Thymus (tissue), 11 donors: ENCODE measurements around the gene PAPPA2. TPM values are rescaled to one million over a fixed set of nuclear protein-coding genes. Genes with fewer than 3 reads are reported as not detected.
A peak's percentile ranks its signal among the peaks of the same experiment; 100 is the strongest.

ENCODE experiments used
- DNase-seq, 9 donors: peaks; one replicate each; pipeline ENCODE4 v3.0.0-alpha.2; 2013; ENCODE audit warnings: low spot score in 9 of 9, low read depth in 6 of 9, missing footprints in 1 of 9
- H3K27ac ChIP-seq, 2 donors: one replicate each; pipeline ENCODE4 v1.5.1; 2013; ENCODE audit warnings: control low read depth in 1 of 2, low read depth in 1 of 2, low read length in 1 of 2, mild to moderate bottlenecking in 1 of 2, moderate library complexity in 1 of 2
- H3K27me3 ChIP-seq, 2 donors: one replicate each; pipeline ENCODE4 v1.5.1; 2013; ENCODE audit warnings: low read length in 1 of 2; ENCODE audit not compliant: control insufficient read depth in 2 of 2, insufficient read depth in 1 of 2
- H3K36me3 ChIP-seq, 2 donors: one replicate each; pipeline ENCODE4 v1.5.1; 2013; ENCODE audit warnings: low read length in 1 of 2, mild to moderate bottlenecking in 1 of 2, moderate library complexity in 1 of 2; ENCODE audit not compliant: control insufficient read depth in 2 of 2, insufficient read depth in 2 of 2
- H3K4me1 ChIP-seq, 2 donors: one replicate each; pipeline ENCODE4 v1.5.1; 2013; ENCODE audit warnings: low read length in 2 of 2; ENCODE audit not compliant: control insufficient read depth in 2 of 2, insufficient read depth in 2 of 2
- H3K4me3 ChIP-seq, 2 donors: one replicate each; pipeline ENCODE4 v1.5.1; 2013; ENCODE audit warnings: low read length in 2 of 2, control low read depth in 1 of 2, mild to moderate bottlenecking in 1 of 2
- H3K9me3 ChIP-seq, 2 donors: one replicate each; pipeline ENCODE4 v1.5.1; 2013; ENCODE audit warnings: low read length in 1 of 2, mild to moderate bottlenecking in 1 of 2; ENCODE audit not compliant: control insufficient read depth in 2 of 2, insufficient read depth in 1 of 2
- WGBS: extraction: QIAGEN DNeasy Blood & Tissue Kit; methylation state at CpG from one replicate; pipeline ENCODE4 v1.1.7; 2013; 5-methylcytosine and 5-hydroxymethylcytosine counted together
- polyA plus RNA-seq: library from polyadenylated mRNA; stranded (reverse); fragments of 200-250 nt; gene quantifications from one replicate; pipeline ENCODE4 v1.2.3, GENCODE V29; 2013
- total RNA-seq: library from RNA; stranded (reverse); fragments of 120-200 nt; gene quantifications from one replicate; pipeline ENCODE4 v1.2.4, GENCODE V29; 2013
- donor health status: healthy.

Gene PAPPA2
- total and polyA plus RNA-seq, 2 donors = 0.02 to 0.28 TPM

DNA sequence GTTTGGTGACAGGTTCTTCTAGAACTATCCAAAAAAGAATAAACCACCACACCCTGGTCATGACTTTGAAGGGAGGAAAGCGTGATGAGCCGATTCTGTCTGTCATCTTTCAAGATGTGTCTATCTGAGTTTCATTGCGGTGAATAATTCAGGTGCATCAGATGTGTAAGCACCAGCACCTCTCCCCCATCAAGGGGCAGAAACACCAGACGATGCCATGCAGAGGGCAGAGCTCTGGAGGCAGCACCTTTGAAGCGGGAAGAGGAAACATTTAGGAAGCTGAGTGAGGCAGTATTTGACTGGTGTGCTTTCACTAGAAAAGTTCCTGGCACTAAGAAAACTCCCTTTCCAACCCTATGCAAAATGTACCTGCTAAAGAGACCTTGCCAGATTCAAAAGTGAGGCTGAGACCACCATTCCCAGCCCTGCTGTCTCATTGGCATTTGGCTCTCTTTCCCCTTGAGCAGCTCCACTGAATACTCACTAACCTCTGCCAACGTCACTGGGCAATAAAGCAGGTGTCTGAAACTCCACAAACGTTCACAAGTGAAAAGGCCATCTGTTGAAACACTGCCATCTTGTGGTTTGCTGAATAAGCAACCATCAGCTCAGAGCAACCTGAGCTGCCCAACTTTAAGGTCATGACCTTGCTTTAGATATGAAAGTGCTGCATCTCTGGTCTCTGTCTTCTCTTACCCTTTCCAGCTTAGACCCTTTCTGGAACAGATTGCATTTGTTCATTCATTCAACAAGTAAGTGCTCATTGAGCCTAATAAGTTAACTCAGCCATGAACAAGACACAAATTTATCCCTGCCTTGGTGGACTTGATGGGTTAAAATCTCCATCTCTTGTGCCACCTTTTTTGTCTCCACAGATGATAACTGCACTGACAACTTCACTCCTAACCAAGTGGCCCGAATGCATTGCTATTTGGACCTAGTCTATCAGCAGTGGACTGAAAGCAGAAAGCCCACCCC lies 228.6 kb downstream of the PAPPA2 start:
- no peaks in the 10 kb centered on the region for H3K27me3 ChIP-seq
- H3K27ac ChIP-seq = no peak overlapping the region
- H3K9me3 ChIP-seq = no peaks in the 10 kb centered on the region
- no peaks in the 10 kb centered on the region for H3K4me1 ChIP-seq
- WGBS = 54% methylated on average over 8 of the region's 8 CpGs
- H3K4me3 ChIP-seq = no peak overlapping the region
- peak in 5 of 9 donors; percentile 4 to 36 (median 10) for DNase-seq
- H3K36me3 ChIP-seq = no peaks in the 10 kb centered on the region

DNA sequence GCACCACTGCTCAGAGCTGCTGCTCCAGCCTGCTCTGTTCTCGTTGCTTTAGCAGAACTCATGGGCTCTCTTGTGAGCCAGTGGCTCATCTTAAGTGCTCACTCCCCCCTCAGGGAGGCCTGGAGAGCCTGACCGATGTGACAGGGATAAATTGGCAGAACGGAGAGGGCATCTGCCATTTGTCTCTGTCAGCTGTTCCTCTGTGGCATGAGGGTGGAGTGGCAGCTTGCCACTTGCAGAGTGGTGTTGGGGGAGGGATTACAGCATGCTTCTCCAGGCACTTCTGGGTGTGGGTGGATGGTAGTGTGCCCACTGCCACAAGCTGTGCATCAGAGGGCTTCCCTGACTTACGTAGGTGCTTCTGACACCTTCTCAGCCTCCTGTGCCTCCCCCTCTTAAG lies 229.5 kb downstream of the PAPPA2 start:
- H3K27ac ChIP-seq = no peak overlapping the region
- no peak for DNase-seq

DNA sequence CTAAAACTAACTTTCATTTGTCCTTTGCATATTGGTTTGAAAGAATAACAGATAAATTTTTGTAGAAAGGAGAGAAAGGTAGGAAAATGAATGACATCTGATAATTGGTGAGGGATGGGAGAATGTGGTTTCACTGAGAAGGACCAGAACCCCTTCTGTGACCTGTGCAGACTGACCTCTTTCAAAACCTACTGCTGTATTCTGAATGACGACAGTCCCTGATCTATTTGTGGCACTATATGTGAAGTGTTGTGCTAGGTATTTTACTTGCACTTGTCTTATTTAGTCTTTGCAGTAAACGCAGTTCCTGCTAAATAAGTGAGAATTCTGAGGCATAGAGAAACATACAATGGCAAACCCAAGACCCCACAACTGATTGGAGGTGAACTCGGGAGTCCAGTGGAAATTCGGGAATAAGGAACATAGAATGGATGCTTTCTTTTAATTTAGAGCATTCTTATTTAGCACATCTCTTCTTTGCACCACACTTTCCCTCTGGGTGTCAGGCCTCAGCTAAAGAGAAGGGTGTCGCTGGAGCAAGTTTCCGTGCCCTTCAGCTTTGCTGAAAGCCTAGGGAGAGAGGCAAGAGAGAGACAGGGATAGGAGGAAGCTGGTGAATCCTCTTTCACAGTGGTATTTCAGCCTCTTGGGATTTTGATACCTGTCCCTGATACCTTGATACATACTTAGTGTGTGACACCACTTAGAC lies 230.2 kb downstream of the PAPPA2 start:
- Histone ChIP-seq H3K27ac (no peak overlapping the region), H3K4me3 (no peak overlapping the region), H3K9me3 (no peaks in the 10 kb centered on the region), H3K36me3 (no peaks in the 10 kb centered on the region), H3K4me1 (no peaks in the 10 kb centered on the region), H3K27me3 (no peaks in the 10 kb centered on the region)
- WGBS = 93% methylated on average over 6 of the region's 6 CpGs
- no peak for DNase-seq

More for the DNA sequence above, 229.5 kb downstream of the PAPPA2 start:
- Histone ChIP-seq H3K4me3 (no peak overlapping the region), H3K27me3 (no peaks in the 10 kb centered on the region), H3K4me1 (no peaks in the 10 kb centered on the region), H3K9me3 (no peaks in the 10 kb centered on the region), H3K36me3 (no peaks in the 10 kb centered on the region)
- WGBS = 81% methylated on average over 4 of the region's 4 CpGs

DNA sequence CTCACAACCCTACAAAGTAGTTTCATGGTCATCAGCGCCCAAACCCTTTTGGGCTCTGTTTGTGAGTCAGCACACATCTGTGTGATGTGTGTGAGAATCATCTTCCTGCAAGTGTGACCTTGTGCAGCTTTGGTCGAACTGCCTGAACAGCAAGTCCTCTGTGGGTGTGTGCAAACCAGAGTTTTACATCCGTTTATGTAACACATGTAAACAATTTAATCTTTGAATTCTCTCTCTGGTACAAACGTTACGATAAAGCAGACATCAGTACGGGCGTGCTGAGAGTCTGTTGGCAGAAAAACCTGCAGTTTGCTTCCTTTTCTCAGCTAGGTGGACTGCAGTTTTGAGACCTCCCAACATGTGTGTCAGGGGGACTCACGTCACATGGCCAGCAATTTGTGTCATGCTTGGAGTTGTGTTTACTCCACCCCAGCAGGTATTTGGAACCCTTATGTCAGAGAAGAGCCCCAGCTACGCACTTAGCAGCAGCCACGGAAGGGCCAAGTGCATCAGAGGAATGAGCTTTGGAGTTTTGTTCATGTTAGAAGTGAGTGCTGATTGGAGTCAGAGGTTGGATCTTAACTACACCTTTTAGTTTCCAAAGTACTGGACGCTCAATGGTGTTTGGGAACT lies 230.8 kb downstream of the PAPPA2 start:
- no peaks in the 10 kb centered on the region for H3K9me3 ChIP-seq
- no peak for DNase-seq
- H3K27ac ChIP-seq = no peak overlapping the region
- H3K4me3 ChIP-seq = no peak overlapping the region
- no peaks in the 10 kb centered on the region for H3K27me3 ChIP-seq
- 83% methylated on average over 11 of the region's 11 CpGs for WGBS
- H3K4me1 ChIP-seq = no peaks in the 10 kb centered on the region
- no peaks in the 10 kb centered on the region for H3K36me3 ChIP-seq

DNA sequence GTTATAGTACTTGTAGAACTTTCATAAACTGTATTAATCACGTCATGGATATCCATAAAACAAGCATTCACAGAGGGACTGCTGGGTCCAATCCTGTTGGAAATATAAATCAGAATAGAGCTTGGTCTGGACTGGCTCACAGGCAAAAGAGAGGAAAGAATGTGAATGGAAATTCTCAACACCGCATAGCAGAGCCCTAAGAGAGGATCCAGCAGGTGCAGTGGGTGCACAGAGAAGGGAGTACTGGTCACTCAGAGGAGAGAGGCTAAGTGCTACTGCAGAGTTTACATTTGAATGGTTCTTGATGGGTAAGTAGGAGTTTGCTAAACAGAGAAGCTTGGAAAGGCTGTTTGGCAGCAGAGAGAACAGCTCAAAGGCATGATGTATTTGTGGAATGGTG lies 231.7 kb downstream of the PAPPA2 start:
- 81% methylated on average over 2 of the region's 2 CpGs for WGBS
- Histone ChIP-seq H3K9me3 (no peaks in the 10 kb centered on the region), H3K4me3 (no peak overlapping the region), H3K27me3 (no peaks in the 10 kb centered on the region), H3K36me3 (no peaks in the 10 kb centered on the region), H3K27ac (no peak overlapping the region), H3K4me1 (no peaks in the 10 kb centered on the region)
- no peak for DNase-seq

DNA sequence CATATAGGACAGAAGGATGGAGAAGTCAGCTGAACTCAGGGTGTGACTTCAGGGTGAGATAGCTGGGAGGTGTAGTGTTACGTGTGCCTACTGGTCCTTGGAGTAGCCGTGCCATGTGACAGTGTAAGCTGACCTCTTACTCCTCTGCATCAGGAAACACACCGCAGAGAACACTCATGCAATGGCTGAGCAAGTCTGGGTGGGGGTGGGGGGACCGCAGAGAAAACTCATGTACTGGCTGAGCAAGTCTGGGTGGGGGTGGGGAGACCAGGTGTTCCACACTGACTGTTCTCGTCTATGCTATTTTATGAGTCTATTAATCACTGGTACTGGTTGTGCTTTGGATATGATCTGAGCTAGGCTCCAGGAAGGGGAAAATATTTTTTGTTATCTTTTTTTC lies 233.1 kb downstream of the PAPPA2 start:
- Histone ChIP-seq H3K27ac (no peak overlapping the region), H3K27me3 (no peaks in the 10 kb centered on the region), H3K9me3 (no peaks in the 10 kb centered on the region), H3K4me3 (no peak overlapping the region), H3K4me1 (no peaks in the 10 kb centered on the region), H3K36me3 (no peaks in the 10 kb centered on the region)
- no peak for DNase-seq
- WGBS = 53% methylated on average over 5 of the region's 5 CpGs

DNA sequence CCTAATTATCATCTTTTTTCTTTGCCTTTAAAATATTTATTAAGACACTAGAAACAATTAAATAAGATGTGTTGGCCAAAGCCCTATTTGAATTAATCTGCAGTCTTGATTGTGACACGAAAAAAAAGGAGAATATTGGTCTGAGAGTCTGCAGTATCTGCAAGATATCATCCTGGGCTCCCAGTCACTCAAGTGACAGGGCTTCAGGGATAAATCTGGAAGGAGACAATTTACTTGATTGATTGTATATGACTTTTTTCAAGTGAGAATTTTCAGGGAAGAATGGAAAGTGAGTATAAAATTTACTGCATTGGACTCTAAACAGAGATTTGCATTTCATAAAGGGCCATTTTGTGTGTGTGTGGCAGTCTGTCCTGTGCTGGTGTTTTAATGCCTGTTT lies 233.7 kb downstream of the PAPPA2 start:
- Histone ChIP-seq H3K4me1 (no peaks in the 10 kb centered on the region), H3K4me3 (no peak overlapping the region), H3K36me3 (no peaks in the 10 kb centered on the region), H3K9me3 (no peaks in the 10 kb centered on the region), H3K27ac (no peak overlapping the region), H3K27me3 (no peaks in the 10 kb centered on the region)
- 83% methylated on average over 1 of the region's 1 CpG for WGBS
- DNase-seq = no peak

DNA sequence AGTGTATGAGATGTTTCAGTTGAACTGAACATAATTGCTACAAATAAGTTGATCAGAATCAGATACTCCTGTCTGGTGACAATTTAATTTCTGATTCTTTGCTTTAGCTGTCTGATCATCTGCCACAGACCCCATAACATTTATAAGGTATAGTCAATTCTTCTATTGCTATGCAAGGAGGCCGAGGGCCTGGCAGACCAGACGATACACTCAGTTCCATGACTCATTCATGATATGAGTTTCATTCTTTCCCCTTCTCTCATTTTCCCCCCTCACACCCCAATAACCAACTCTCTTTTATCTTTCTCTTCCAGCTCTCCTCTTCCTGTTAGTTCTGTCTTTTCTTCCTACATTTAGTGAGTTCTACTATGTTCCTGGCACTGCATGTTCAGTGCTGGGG lies 236.8 kb downstream of the PAPPA2 start:
- H3K36me3 ChIP-seq = no peaks in the 10 kb centered on the region

More for the DNA sequence above, 236.8 kb downstream of the PAPPA2 start:
- no peak overlapping the region for H3K4me3 ChIP-seq
- 92% methylated on average over 2 of the region's 2 CpGs for WGBS
- no peaks in the 10 kb centered on the region for H3K9me3 ChIP-seq
- no peak for DNase-seq
- H3K27me3 ChIP-seq = no peaks in the 10 kb centered on the region
- no peaks in the 10 kb centered on the region for H3K4me1 ChIP-seq
- H3K27ac ChIP-seq = no peak overlapping the region
